Ovary (tissue), 9 donors: ENCODE results near the gene ETNPPL. TPM values are rescaled to one million over a fixed set of nuclear protein-coding genes. Genes with fewer than 3 reads are reported as not detected.

Source experiments
- DNase-seq, 5 donors: peaks; one replicate each; pipeline ENCODE4 v3.0.0-alpha.2; 2019 to 2020
- H3K27ac ChIP-seq, 2 donors: fragments of 200-600 bp; one replicate each; pipeline versions ENCODE4 v1.5.1 to v1.8.0; 2019 to 2022
- H3K27me3 ChIP-seq: fragments of 200-600 bp; one replicate; pipeline ENCODE4 v1.8.0; 2022
- H3K36me3 ChIP-seq: fragments of 200-600 bp; sonication (generic); one replicate; pipeline ENCODE4 v1.5.1; 2019
- H3K4me1 ChIP-seq: one replicate; pipeline ENCODE4 v1.8.1; 2013; ENCODE audit warnings: mild to moderate bottlenecking, moderate library complexity; ENCODE audit not compliant: insufficient read depth
- H3K4me3 ChIP-seq: fragments of 200-600 bp; sonication (generic); one replicate; pipeline ENCODE4 v1.5.1; 2017
- H3K9me3 ChIP-seq, 2 donors: fragments of 200-600 bp in 1 of 2; sonication (generic) in 1 of 2; one replicate each; pipeline versions ENCODE4 v1.5.1 to v1.8.1; 2013 to 2019; ENCODE audit warnings: mild to moderate bottlenecking in 1 of 2, moderate library complexity in 1 of 2
- CTCF ChIP-seq, 3 donors: fragments of 450-650 bp in 2 of 3; fragments of 200-600 bp in 1 of 3; IDR thresholded peaks; one replicate each; pipeline versions ENCODE4 v1.5.1 to v1.8.0; 2016 to 2022; ENCODE audit warnings: antibody characterized with exemption in 3 of 3, mild to moderate bottlenecking in 1 of 3
- EP300 ChIP-seq: sonication (generic); formaldehyde crosslinking; IDR thresholded peaks from one replicate; pipeline ENCODE4 v1.6.1; 2017; ENCODE audit warnings: antibody characterized with exemption
- POLR2A ChIP-seq: fragments of 450-650 bp; IDR thresholded peaks from one replicate; pipeline ENCODE4 v1.6.1; 2017; ENCODE audit warnings: antibody characterized with exemption, mild to moderate bottlenecking, moderate library complexity
- whole genome bisulfite sequencing, 3 donors: extraction: QIAGEN DNeasy Blood & Tissue Kit in 1 of 3; methylation state at CpG; one replicate each; pipeline versions ENCODE4 v1.1.5 to v1.1.7; 2013 to 2017; 5-methylcytosine and 5-hydroxymethylcytosine counted together
- intact Hi-C, 4 donors: fragments of 100-400 bp; cut with DNase I; formaldehyde crosslinking; loops; one replicate each; pipeline versions ENCODE4 v1.11.0 to v1.15.1; 2022 to 2023
- polyA plus RNA-seq, 2 donors: library from polyadenylated mRNA; stranded (reverse); fragments of 200-250 nt in 1 of 2; fragments of 350-450 nt in 1 of 2; fragmentation: Illumina TruSeq in 1 of 2; extraction: RNeasy Lipid Tissue Mini Kit (QIAGEN cat#74804) in 1 of 2; gene quantifications; one replicate each; pipeline ENCODE4 v1.2.3, GENCODE V29; 2013 to 2014
- total RNA-seq, 7 donors: library from RNA; depleted of rRNA in 2 of 7; stranded (reverse); fragments of >200 nt in 2 of 7; fragmentation: NEBNext Ultra II Directional in 3 of 7; extraction: Animal tissue kit (Norgen Biotek cat#: 25700) in 3 of 7; gene quantifications; one replicate each; pipeline versions ENCODE4 v1.1.0 to v1.2.4, GENCODE V29; 2016 to 2023
- donor health status: DM: no; HTN: no; CAD: no; lungs with moderate emphysema.
- donor health status: DM: no; HTN: no; CAD: no.
- donor health status: Bipolar disorder and iron deficiency.
- donor health status: DM: yes; HTN: yes; CAD: no.
- donor health status: DM: no; HTN: no; CAD: no.
- donor health status: DM: yes; HTN: yes; CAD: no.

The ETNPPL gene
- total and polyA plus RNA-seq, 9 donors: 0.05 to 2.3 (median 0.31) TPM; not detected in 3

- Histone ChIP-seq H3K4me3 (no peak overlapping the region), H3K9me3 (no peaks in the 10 kb centered on the region), H3K27ac (no peak overlapping the region), H3K27me3 (no peaks in the 10 kb centered on the region), H3K36me3 (no peaks in the 10 kb centered on the region), H3K4me1 (no peaks in the 10 kb centered on the region)
- no peak for TF ChIP-seq CTCF (IDR thresholded peaks at IDR 0.05)
- no peak for TF ChIP-seq EP300
- TF ChIP-seq POLR2A: no peak
- WGBS, 3 donors: 81 to 92% (median 85%) methylated on average over 3 of the region's 3 CpGs
- intact Hi-C loops: no loop called here
- DNase-seq: no peak
Observed at GRCh38 chr4:108693819-108694218, 69.0 kb downstream of the ETNPPL start.

- intact Hi-C loops: no loop called here
- DNase-seq: no peak
- 90 to 91% (median 91%) methylated on average over 3 of the region's 3 CpGs for WGBS, 3 donors
- Histone ChIP-seq H3K9me3 (no peaks in the 10 kb centered on the region), H3K27ac (no peak overlapping the region), H3K4me3 (no peak overlapping the region), H3K36me3 (no peaks in the 10 kb centered on the region), H3K27me3 (no peaks in the 10 kb centered on the region), H3K4me1 (no peaks in the 10 kb centered on the region)
- TF ChIP-seq EP300 (no peak), CTCF (IDR thresholded peaks at IDR 0.05) (no peak), POLR2A (no peak)
Observed at GRCh38 chr4:108693211-108693610, 69.6 kb downstream of the ETNPPL start.

Other genes starting within 250 kb of the ETNPPL start
- 1,000 to 10,000 TPM; 2,196 to 4,044 (median 3,147) TPM for gene RPL34, start 142.5 kb downstream of the ETNPPL start, total RNA-seq
- gene RPL34, start 142.5 kb downstream of the ETNPPL start, polyA plus RNA-seq: 1,000 to 10,000 TPM; 2,734 to 9,736 TPM
- gene OSTC, start 112.5 kb downstream of the ETNPPL start, total RNA-seq: 10 to 100 TPM; 52.0 to 98.5 (median 67.1) TPM
- gene OSTC, start 112.5 kb downstream of the ETNPPL start, polyA plus RNA-seq: 100 to 1,000 TPM; 107 to 110 TPM